Measurements from ENCODE around the gene LDLRAP1. TPM values are rescaled to one million over a fixed set of nuclear protein-coding genes. Genes with fewer than 3 reads are reported as not detected.

LDLRAP1 gene
- total and polyA plus RNA-seq, 4 experiments from 2014 or later: 201 to 306 (median 222) TPM

GRCh38 chr1:25579292-25580252 lies 36.2 kb downstream of the LDLRAP1 start:
- Histone ChIP-seq H3K27me3 (ENCODE audit: insufficient read depth, low read length) (no peaks in the 10 kb centered on the region), H3K27ac (ENCODE audit: low read depth, low read length) (no peak overlapping the region), H3K4me3 (ENCODE audit: low read length in 2 of 2) (no peak overlapping the region), H3K9me3 (ENCODE audit: control insufficient read depth in 1 of 2, low read length in 2 of 2) (no peaks in the 10 kb centered on the region), H3K4me1 (ENCODE audit: insufficient read depth, low read length) (no peaks in the 10 kb centered on the region), H3K36me3 (ENCODE audit: insufficient read depth, low read length) (no peaks in the 10 kb centered on the region)
- POLR2A ChIA-PET (ENCODE audit: partially characterized antibody): interaction anchor here (0.6 to 1.7 kb wide), 7 partner anchors 9 to 31 kb away, joined by 3 to 8 read pairs (median 3); no protein-coding TSS in a partner anchor
- DNase-seq: no peak
- Mint-ChIP-seq H3K36me3 (peaks cover 0 to 5% of the 10 kb centered on the region in 2 donors), H3K9me3 (peaks cover 0 to 2% (median 0%) of the 10 kb centered on the region in 8 donors), H3K4me1 (peaks cover under 1 to 6% (median 2%) of the 10 kb centered on the region in 4 donors), H3K27ac (no peak overlapping the region), H3K27me3 (no peaks in the 10 kb centered on the region), H3K4me3 (no peak overlapping the region)
- intact Hi-C loops (cut with micrococcal nuclease): no loop called here
- CTCF ChIA-PET (ENCODE audit: partially characterized antibody): interaction anchor here (0.5 to 2.2 kb wide), 7 partner anchors 15 to 93 kb away, joined by 3 to 7 read pairs (median 4); no protein-coding TSS in a partner anchor

GRCh38 chr1:25580927-25581326 lies 37.5 kb downstream of the LDLRAP1 start:
- H3K9me3 Mint-ChIP-seq: peaks cover 0 to 2% (median 0%) of the 10 kb centered on the region in 8 donors
- peaks cover 1 to 12% (median 6%) of the 10 kb centered on the region in 4 donors for H3K4me1 Mint-ChIP-seq
- Histone ChIP-seq H3K36me3 (ENCODE audit: insufficient read depth, low read length) (no peaks in the 10 kb centered on the region), H3K27ac (ENCODE audit: low read depth, low read length) (no peak overlapping the region), H3K4me3 (ENCODE audit: low read length in 2 of 2) (no peak overlapping the region), H3K27me3 (ENCODE audit: insufficient read depth, low read length) (no peaks in the 10 kb centered on the region), H3K9me3 (ENCODE audit: control insufficient read depth in 1 of 2, low read length in 2 of 2) (no peaks in the 10 kb centered on the region), H3K4me1 (ENCODE audit: insufficient read depth, low read length) (no peaks in the 10 kb centered on the region)
- DNase-seq: no peak
- no peaks in the 10 kb centered on the region for H3K27me3 Mint-ChIP-seq
- H3K27ac Mint-ChIP-seq: peak overlapping the region in 1 of 7 donors; percentile 37
- intact Hi-C loops (cut with micrococcal nuclease): no loop called here
- CTCF ChIA-PET (ENCODE audit: partially characterized antibody): interaction anchor here (1.4 to 2.2 kb wide), 2 partner anchors 8 to 77 kb away, joined by 5 read pairs; no protein-coding TSS in a partner anchor
- POLR2A ChIA-PET (ENCODE audit: partially characterized antibody): no interaction called here
- H3K36me3 Mint-ChIP-seq: peaks cover 0 to 5% of the 10 kb centered on the region in 2 donors
- H3K4me3 Mint-ChIP-seq: no peak overlapping the region

GRCh38 chr1:25581764-25582163 lies 38.4 kb downstream of the LDLRAP1 start:
- Mint-ChIP-seq H3K9me3 (peaks cover 0 to 2% (median 0%) of the 10 kb centered on the region in 8 donors), H3K27me3 (no peaks in the 10 kb centered on the region), H3K4me1 (peaks cover 3 to 12% (median 6%) of the 10 kb centered on the region in 4 donors), H3K36me3 (peaks cover 0 to 5% of the 10 kb centered on the region in 2 donors), H3K4me3 (no peak overlapping the region), H3K27ac (no peak overlapping the region)
- H3K36me3 ChIP-seq (ENCODE audit: insufficient read depth, low read length): no peaks in the 10 kb centered on the region
- no peak overlapping the region for H3K27ac ChIP-seq (ENCODE audit: low read depth, low read length)
- no peaks in the 10 kb centered on the region for H3K9me3 ChIP-seq (ENCODE audit: control insufficient read depth in 1 of 2, low read length in 2 of 2)
- H3K4me3 ChIP-seq (ENCODE audit: low read length in 2 of 2): no peak overlapping the region
- peaks cover 5% of the 10 kb centered on the region for H3K4me1 ChIP-seq (ENCODE audit: insufficient read depth, low read length)
- POLR2A ChIA-PET (ENCODE audit: partially characterized antibody): no interaction called here
- intact Hi-C loops (cut with micrococcal nuclease): no loop called here
- no peaks in the 10 kb centered on the region for H3K27me3 ChIP-seq (ENCODE audit: insufficient read depth, low read length)
- CTCF ChIA-PET (ENCODE audit: partially characterized antibody): interaction anchor here (1.4 kb wide), 2 partner anchors 9 kb away, joined by 4 to 5 read pairs; no protein-coding TSS in a partner anchor
- DNase-seq: no peak

GRCh38 chr1:25583519-25584370 lies 40.3 kb downstream of the LDLRAP1 start:
- H3K27me3 Mint-ChIP-seq: no peaks in the 10 kb centered on the region
- H3K27ac ChIP-seq (ENCODE audit: low read depth, low read length): no peak overlapping the region
- H3K4me1 Mint-ChIP-seq: peaks cover 7 to 19% (median 9%) of the 10 kb centered on the region in 4 donors
- H3K9me3 Mint-ChIP-seq: peaks cover 0 to 2% (median 0%) of the 10 kb centered on the region in 8 donors
- DNase-seq: no peak
- H3K4me3 ChIP-seq (ENCODE audit: low read length in 2 of 2): no peak overlapping the region
- H3K4me1 ChIP-seq (ENCODE audit: insufficient read depth, low read length): peaks cover 11% of the 10 kb centered on the region
- H3K36me3 Mint-ChIP-seq: peaks cover 0 to 8% of the 10 kb centered on the region in 2 donors
- CTCF ChIA-PET (ENCODE audit: partially characterized antibody): interaction anchor here (1.1 kb wide), 1 partner anchor 63 kb away, joined by 3 read pairs; no protein-coding TSS in a partner anchor
- no peaks in the 10 kb centered on the region for H3K9me3 ChIP-seq (ENCODE audit: control insufficient read depth in 1 of 2, low read length in 2 of 2)
- H3K4me3 Mint-ChIP-seq: no peak overlapping the region
- H3K27ac Mint-ChIP-seq: no peak overlapping the region
- H3K36me3 ChIP-seq (ENCODE audit: insufficient read depth, low read length): no peaks in the 10 kb centered on the region
- H3K27me3 ChIP-seq (ENCODE audit: insufficient read depth, low read length): no peaks in the 10 kb centered on the region
- POLR2A ChIA-PET (ENCODE audit: partially characterized antibody): interaction anchor here (1.4 kb wide), 1 partner anchor 27 kb away, joined by 3 read pairs; no protein-coding TSS in a partner anchor
- intact Hi-C loops (cut with micrococcal nuclease): no loop called here

- Histone ChIP-seq H3K9me3 (ENCODE audit: control insufficient read depth in 1 of 2, low read length in 2 of 2) (no peaks in the 10 kb centered on the region), H3K27me3 (ENCODE audit: insufficient read depth, low read length) (no peaks in the 10 kb centered on the region), H3K4me1 (ENCODE audit: insufficient read depth, low read length) (peaks cover 20% of the 10 kb centered on the region), H3K36me3 (ENCODE audit: insufficient read depth, low read length) (no peaks in the 10 kb centered on the region), H3K4me3 (ENCODE audit: low read length in 2 of 2) (no peak overlapping the region), H3K27ac (ENCODE audit: low read depth, low read length) (no peak overlapping the region)
- CTCF ChIA-PET (ENCODE audit: partially characterized antibody): no interaction called here
- Mint-ChIP-seq H3K9me3 (peaks cover 0 to 4% (median 0%) of the 10 kb centered on the region in 8 donors), H3K36me3 (peaks cover 0 to 8% of the 10 kb centered on the region in 2 donors), H3K4me1 (peaks cover 15 to 33% (median 18%) of the 10 kb centered on the region in 4 donors), H3K4me3 (no peak overlapping the region), H3K27ac (no peak overlapping the region), H3K27me3 (no peaks in the 10 kb centered on the region)
- POLR2A ChIA-PET (ENCODE audit: partially characterized antibody): interaction anchor here (0.5 to 1.2 kb wide), 3 partner anchors 15 to 44 kb away, joined by 3 to 5 read pairs (median 3); no protein-coding TSS in a partner anchor
- intact Hi-C loops (cut with micrococcal nuclease): no loop called here
- DNase-seq: no peak
These were observed 42.8 kb downstream of the LDLRAP1 start for GRCh38 chr1:25586181-25586588.

- Mint-ChIP-seq H3K27ac (peak overlapping the region in 2 of 7 donors; percentile 29 to 31), H3K27me3 (no peaks in the 10 kb centered on the region), H3K9me3 (peaks cover 0 to 4% (median 0%) of the 10 kb centered on the region in 8 donors), H3K36me3 (peaks cover 0 to 8% of the 10 kb centered on the region in 2 donors), H3K4me1 (peaks cover 15 to 33% (median 18%) of the 10 kb centered on the region in 4 donors), H3K4me3 (no peak overlapping the region)
- Histone ChIP-seq H3K9me3 (ENCODE audit: control insufficient read depth in 1 of 2, low read length in 2 of 2) (no peaks in the 10 kb centered on the region), H3K36me3 (ENCODE audit: insufficient read depth, low read length) (no peaks in the 10 kb centered on the region), H3K4me1 (ENCODE audit: insufficient read depth, low read length) (peaks cover 20% of the 10 kb centered on the region), H3K27me3 (ENCODE audit: insufficient read depth, low read length) (no peaks in the 10 kb centered on the region), H3K27ac (ENCODE audit: low read depth, low read length) (no peak overlapping the region), H3K4me3 (ENCODE audit: low read length in 2 of 2) (no peak overlapping the region)
- no peak for DNase-seq
- POLR2A ChIA-PET (ENCODE audit: partially characterized antibody): interaction anchor here (1.2 kb wide), 1 partner anchor 16 kb away, joined by 5 read pairs; no protein-coding TSS in a partner anchor
- intact Hi-C loops (cut with micrococcal nuclease): no loop called here
- CTCF ChIA-PET (ENCODE audit: partially characterized antibody): no interaction called here
These were observed 43.9 kb downstream of the LDLRAP1 start for GRCh38 chr1:25587290-25587689.
